Activated CD8-positive, alpha-beta memory T cell treated with anti-CD3 and anti-CD28 coated beads for 24 hours (primary cell): ENCODE measurements around the gene IFNAR1.
"Not testable (repeated sequence)": the region's sequence is repeated elsewhere in the genome, so short reads cannot be mapped to it uniquely, and the experiment has no call there.

Experiments used
- DNase-seq: peaks from one replicate; pipeline ENCODE4 v3.0.0-alpha.2; 2020

Gene IFNAR1

DNA sequence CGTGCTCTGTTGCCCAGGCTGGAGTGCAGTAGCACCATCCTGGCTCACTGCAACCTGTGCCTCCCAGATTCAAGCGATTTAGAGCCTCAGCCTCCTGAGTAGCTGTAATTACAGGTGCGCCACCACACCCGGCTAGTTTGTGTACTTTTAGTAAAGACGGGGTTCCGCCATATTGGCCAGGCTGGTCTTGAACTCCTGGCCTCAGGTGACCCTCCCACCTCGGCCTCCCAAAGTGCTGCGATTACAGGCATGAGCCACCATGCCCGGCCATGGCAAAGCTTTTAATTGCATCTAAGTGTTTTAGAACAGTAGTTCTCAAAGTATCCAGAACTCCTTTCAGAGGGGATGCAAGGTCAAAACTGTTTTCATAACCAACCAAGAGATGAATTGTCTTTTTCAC lies 53.3 kb downstream of the IFNAR1 start:
- DNase-seq, result no peak

DNA sequence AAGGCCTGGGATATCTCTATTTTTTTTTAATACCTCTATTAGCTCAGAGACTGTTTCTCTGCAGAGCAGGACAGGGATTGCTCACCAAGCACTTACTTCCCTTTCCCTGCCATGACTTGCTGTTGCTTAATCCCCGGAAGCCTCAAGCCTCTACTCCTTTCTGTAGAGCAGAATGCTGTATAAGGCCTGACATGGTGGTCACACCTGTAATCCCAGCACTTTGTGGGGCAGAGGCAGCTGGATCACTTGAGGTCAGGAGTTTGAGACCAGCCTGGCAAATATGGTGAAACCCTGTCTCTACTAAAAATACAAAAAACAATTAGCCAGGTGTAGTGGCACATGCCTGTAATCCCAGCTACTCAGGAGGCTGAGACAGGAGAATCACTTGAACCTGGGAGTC lies 55.2 kb downstream of the IFNAR1 start:
- not testable (repeated sequence) for DNase-seq

DNA sequence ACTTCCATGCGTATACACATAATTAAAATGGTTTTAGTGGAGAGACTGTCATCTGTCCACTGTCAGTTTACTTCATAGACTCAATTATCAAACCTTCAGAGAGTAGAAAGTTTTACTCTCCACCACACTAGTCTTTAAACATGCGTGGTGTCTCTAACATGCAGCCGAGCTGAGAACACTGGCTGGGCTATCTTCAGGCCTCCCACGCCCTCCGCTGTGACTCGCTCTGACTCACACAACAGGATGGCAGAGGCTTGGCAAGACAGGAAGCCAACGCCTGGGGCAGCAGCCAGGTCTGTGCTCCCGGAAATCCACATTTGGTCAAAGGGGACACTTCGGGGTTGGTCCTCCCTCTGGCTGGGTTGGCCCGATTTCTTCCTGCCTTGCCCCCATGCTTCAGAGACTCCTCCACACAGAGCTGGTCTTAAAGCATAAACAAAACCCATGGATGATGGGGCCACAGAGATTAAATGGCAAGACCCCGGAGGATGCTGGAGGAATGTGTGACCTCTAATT lies 55.8 kb downstream of the IFNAR1 start:
- peak; percentile 90 for DNase-seq

DNA sequence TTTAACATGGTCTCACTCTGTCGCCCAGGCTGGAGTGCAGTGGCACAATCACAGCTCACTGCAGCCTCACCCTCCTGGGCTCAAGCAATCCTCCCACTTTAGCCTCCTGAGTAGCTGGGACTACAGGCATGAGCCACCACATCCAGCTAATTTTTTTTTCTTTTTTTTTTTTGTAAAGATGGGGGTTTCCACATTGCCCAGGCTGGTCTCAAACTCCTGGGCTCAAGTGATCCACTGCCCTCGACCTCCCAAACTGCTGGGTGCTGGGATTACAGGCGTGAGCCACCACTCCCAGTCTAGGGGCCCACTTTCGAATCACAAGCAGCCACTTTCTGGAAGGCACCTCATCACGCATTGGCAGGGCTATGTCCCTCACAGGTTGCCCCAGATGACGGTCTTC lies 56.6 kb downstream of the IFNAR1 start:
- DNase-seq, result not testable (repeated sequence)

DNA sequence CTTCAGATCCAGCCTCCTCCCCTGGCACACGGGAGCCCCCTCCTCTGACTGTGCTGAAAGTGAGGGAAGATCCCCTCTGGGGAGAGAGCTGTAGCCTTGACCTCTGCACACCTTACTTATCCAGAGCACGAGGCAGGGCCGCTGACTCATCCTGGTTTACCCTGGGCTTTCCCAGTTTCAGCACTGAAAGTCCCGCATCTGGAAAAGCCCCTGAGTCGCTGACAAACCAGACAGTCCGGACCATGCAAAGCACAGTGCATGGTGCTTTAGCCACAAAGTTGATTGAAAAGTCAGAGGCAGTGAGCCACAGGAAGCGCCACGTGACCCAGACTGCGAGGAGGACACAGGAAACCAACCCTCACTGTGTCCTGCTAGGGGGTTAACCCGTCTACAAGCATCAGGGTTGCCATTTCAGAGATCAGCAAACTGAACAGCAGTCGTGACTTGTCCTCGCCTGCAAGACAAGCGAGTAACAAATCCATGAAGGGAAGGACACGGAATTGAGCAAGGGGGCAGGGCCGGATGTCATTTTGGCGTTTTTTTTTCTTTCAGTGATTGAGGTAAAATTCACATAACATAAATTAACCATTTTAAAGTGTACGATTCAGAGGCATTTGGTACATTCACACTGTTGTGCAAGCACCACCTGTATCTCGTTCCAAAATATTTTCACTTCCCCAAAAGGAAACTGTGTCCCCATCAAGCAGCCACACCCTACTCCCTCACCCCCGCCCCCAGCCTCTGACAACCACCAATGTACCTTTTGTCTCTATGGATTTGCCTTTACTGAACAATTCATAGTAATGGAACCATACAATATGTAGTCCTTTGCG lies 58.5 kb downstream of the IFNAR1 start:
- DNase-seq, result peak; percentile 80

DNA sequence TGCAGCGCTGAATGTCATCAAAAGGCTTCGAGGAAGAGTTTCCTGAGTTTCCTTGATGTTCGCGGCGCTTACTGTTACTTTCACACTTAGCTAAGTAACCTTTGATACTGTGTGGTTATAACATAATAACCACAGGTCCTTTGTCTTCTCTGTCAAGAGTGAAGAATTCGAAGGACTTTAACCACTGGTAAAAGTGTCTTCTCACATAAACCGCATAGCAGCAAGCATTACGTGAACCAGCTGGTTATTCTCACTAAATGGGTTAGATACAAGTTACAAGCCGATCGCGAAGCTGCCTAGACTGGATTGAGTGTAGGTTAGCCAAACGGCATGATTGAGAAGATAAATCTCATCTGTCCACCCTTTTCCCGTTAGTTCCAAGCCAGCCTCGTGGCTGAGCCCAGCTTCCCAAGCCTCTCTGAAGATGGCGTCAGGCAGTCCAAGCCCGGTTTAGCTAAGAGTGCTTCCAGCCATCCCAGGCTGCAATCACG lies 60.1 kb downstream of the IFNAR1 start:
- DNase-seq, result no peak

DNA sequence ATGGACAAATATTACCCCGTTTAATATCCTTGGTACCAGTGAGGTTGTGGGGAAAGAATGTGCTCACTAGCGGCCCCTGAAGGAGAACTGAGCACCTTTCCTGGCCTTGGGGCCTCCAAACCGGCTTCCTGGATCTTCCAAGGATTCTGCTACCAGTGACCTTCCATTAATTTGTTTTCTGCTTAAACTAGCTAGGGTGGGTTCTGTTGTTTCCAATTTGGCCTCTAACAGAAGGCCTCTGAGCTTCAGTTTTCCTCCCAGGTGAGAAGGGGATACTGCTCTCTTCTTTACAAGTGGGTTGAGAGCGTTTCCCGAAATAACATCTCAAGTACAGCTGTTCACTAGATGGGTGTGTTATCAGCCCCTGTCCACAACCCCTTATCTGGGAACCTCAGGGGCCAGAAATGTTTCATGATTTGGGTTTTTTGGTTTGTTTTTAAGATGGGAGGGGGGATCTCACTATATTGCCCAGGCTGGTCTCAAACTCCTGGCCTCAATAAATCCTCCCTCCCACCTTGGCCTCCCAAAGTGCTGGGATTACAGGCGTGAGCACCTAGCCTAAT lies 61.5 kb downstream of the IFNAR1 start:
- DNase-seq, result no peak

DNA sequence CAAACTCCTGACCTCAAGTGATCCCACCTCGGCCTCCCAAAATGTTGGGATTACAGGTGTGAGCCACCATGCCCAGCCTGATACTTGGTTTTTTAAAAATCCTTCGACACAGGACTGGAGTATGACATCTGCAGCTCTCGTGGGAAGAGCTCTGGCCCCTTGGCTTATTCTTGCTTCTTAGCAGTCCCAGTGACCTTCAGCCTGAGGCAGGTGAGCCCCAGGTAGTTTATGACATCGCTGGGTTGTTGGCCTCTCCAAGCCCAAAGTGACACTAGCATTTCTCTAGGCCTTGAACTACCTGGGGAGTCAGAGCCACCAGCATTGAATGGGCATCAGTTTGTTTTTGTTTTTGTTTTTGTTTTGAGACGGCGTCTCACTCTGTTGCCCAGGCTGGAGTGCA lies 62.5 kb downstream of the IFNAR1 start:
- no peak for DNase-seq

DNA sequence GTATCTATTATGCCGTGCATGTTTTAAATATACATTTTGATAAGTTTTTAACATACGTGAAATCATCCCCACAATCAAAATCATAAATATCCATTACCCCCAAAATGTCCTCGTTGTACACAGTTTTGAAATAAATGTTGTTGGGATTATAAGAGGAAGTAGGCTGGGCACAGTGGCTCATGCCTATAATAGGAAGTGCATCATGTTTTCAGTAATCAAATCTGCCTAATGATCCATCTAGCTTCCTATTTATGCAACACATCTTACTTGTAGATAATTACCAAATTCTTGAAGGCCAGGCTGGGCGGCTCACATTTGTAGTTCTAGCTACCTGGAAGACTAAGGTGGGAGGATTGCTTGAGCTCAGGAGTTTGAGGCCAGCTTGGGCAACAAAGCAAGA lies 63.4 kb downstream of the IFNAR1 start:
- DNase-seq, result no peak

DNA sequence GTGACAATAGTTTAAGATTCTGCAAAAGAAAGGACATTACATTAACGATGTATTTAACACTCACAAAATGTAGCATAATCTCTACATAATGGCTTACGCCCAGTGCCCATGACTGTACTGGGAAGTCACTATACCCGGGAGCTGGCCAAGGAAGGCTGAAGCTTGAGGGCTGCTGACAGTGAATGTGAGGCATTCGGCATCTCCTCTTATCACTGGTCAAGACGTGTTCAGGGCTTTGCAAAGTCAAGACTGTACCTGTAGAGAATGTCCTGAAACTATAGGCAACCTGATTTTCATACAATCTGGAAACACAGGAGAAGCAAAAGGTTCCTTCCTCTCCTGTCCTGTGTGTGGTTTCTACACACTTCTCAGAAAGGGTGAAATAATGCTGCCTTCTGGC lies 65.7 kb downstream of the IFNAR1 start:
- DNase-seq, result no peak

DNA sequence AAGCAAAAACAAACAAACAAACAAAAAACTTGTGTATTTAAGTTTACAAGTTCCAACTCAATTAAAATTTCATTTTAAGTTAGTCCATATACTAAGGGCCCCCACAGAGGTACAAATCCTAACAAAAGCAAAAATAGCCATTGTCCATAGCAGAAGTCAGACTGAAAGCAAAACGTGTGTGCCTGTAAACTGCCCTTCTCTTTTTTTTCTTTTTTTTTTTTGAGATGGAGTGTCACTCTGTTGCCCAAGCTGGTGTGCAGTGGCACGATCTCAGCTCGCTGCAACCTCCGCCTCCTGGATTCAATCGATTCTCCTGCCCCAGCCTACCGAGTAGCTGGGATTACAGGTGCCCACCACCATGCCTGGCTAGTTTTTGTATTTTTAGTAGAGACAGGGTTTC lies 66.9 kb downstream of the IFNAR1 start:
- no peak for DNase-seq

DNA sequence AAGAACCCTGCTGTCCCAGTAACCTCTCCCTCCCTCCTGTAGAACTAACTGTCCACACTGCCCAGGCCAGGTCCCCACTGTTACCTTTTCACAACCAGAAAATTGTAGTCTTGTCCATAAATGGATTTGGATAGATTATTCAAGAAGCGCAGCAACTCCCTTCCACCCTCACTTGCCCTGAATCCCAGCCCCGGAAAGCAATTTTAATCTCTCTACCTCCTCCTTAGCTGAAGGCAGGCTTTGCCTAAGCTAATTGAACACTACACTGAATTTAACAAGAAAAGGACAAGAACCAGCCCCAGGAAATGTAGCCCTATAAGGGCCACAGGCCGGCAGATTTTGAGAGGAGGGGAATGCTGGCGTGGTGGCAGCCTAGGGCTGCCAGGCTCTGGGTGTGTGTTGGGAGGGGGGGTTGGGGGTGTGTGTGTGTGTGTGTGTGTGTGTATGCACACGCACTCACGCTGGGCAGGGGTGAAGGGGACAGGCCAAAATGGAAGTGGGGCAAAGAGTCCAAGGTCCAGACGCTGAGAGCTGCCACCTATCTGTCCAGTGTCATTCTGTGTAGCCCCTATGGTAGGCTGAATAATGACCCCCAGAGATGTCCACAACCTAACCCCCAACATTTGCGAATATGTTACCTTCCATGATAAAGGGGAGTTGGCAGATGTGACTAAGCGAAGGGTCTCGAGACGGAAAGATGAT lies 67.7 kb downstream of the IFNAR1 start:
- no peak for DNase-seq

DNA sequence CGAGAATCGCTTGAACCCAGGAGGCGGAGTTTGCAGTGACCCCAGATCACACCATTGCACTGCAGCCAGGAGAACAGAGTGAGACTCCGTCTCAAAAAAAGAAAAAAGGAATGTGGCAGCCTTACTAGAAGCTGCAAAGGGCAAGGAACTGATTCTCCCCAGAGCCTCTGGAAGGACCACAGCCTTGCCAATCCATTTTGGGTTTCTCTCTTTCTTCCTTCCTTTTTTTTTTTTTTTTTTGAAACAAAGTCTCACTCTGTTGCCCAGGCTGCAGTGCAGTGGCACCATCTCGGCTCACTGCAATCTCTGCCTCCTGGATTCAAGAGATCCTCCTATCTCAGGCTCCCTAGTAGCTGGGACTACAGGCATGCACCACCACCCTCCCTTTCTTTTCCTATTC lies 68.6 kb downstream of the IFNAR1 start:
- DNase-seq, result no peak

DNA sequence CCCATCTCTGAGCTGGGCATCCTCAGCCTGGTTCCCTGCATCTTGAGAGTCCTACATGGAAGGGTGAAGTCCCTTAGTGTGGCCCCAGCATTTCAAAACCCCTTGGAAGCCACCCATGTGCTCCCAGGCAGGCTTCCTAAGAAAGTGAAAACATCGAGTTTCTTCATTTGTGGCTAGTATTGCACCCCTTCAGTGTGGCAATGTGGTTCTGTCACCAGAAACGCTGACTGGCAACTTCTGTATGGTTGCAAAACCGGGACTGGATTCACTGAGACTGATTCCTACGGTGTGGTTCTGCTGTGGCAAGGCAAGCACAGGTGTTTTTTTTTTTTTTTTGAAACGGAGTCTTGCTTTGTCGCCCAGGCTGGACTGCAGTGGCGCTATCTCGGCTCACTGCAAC lies 69.5 kb downstream of the IFNAR1 start:
- DNase-seq, result no peak

DNA sequence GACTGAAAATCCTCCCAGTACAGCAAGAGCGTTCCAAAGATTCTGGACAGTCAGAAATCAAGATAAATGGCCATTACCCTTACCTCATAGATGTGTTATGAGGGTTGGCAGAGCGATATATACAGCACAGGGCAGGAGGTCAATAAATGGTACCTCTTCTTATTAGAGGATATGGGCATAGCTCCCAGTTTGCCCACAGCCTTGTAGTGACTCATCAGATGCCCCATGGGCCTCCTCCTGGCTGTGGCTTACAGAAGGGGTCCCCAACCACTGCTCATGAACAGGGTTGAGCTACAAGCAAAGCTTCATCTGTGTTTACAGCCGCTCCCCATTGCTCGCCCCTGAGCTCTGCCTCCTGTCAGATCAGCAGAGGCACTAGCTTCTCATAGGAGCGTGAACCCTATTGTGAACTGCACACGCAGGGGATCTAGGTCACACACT lies 71.1 kb downstream of the IFNAR1 start:
- no peak for DNase-seq

DNA sequence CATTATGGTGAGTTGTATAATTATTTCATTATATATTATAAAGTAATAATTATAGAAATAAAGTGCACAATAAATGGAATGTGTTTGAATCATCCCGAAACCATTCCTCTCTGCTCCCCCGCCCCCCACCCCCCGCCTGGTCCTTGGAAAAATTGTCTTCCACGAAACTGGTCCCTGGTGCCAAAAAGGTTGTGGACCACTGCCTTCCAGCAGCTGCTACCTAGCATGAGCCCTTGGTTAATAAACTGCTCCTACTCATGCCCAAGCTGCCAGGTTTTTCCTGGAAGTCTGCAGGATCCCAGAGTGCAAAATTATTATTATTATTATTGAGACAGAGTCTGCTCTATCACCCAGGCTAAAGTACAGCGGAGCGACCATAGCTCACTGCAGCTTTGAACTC lies 71.7 kb downstream of the IFNAR1 start:
- DNase-seq, result no peak

DNA sequence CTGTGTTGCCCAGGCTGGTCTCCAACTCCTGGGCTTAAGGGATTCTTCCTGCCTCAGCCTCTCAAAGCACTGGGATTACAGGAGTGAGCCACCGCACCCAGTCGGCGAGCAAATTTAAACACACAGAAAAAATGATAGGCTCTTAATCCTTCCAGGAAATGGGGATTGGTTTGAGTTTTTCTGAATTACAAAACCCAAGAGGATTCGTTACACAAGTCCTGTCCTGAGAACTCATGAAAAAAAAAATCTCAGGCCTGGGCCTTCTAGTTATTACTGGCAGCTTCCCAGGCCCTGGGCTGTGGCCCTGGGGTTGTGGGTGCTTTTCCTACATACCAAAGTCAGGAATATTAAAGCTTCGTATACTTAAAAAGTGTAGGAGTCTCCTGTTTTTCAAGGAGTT lies 72.2 kb downstream of the IFNAR1 start:
- DNase-seq, result no peak

DNA sequence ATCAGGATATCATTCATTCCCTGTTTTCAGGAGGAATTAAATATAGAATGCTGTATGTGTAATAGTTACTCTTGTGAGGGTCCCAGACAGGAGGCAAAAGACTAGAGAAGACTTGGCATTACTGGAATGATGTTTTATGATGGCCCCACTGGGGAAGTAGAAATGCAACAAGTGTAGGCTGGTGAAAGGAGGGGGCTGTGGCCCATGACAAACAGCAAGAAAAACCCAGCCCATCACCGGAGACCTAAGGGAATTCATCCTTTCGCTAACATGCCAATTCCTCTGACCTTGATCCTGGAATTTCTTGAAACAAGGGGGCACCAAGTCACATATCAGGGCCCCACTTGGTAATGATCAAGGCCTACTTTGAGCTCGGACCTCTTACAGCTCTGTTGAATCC lies 72.9 kb downstream of the IFNAR1 start:
- no peak for DNase-seq

DNA sequence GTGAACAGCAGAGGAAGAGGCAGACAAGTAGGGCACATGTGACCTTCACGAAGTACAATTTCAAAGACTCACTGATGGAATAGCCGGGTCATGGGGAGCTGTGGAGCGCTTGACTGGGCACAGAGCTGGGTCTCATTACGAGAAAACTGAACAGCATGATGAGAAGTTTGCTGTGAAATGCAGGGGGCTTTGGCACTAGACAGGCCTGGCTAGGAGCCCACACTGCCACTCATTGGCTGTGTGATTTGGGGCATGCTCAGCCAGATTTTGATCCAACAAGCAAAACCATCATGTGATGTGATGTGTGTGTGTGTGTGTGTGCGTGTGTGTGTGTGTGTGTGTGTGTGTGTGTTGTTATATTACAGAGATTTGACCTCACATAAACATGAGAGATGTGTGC lies 73.6 kb downstream of the IFNAR1 start:
- DNase-seq, result no peak

DNA sequence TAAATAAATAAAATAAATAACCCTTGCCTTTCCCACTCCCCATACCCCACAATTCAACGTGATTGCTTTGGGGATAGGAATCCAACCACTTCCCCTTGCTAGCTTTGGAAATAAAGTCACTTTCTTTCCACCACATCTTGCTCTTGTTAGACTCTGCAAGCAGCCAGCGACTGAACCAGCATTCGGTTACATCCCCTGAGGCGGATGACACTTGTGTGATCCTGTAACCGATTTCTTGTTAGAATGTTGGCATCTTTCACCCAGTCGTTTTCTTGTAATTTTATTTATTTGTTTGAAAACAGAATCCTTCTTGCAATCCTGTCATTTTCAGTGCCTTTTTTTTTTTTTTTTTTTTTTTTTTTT lies 76.8 kb downstream of the IFNAR1 start:
- DNase-seq, result no peak

DNA sequence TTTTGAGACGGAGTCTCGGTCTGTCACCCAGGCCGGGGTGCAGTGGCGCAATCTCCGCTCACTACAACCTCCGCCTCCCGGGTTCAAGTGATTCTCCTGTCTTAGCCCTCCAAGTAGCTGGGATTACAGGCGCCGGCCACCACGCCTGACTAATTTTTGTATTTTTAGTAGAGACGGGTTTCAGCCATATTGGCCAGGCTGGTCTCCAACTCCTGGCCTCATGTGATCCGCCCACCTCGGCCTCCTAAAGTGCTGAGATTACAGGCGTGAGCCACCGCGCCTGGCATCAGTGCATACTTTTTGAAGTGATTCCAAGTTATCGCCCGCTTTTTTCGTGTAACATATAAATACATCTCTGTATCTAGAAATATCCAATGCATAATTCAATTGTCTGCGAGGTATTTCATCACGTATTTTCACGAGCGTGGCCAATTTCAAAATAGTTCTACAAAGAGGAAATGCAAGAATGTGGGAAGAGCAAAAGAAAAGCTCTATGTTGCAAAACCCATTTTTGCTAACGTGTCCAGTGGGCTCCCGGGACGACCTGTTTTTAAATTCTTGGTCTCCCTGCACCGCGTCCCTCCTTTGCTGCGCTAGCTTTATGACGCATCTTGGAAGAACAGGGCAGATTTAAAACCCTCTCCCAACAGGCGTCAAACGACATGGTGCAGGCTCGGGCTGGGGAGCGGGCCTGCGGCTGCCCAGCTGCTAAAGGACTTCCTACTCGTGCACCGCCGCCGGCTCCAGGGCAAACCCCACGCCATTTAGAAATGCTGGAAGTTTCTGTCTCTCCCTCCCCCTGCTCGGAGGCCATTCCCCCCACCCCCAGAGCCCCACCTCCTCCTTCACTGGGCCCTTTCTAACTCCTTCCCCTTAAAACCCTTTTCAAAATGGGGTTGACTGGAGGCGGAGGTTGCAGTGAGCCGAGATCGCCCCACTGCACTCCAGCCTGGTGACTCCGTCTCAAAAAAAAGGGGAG lies 77.5 kb downstream of the IFNAR1 start:
- DNase-seq, result peak; percentile 66

DNA sequence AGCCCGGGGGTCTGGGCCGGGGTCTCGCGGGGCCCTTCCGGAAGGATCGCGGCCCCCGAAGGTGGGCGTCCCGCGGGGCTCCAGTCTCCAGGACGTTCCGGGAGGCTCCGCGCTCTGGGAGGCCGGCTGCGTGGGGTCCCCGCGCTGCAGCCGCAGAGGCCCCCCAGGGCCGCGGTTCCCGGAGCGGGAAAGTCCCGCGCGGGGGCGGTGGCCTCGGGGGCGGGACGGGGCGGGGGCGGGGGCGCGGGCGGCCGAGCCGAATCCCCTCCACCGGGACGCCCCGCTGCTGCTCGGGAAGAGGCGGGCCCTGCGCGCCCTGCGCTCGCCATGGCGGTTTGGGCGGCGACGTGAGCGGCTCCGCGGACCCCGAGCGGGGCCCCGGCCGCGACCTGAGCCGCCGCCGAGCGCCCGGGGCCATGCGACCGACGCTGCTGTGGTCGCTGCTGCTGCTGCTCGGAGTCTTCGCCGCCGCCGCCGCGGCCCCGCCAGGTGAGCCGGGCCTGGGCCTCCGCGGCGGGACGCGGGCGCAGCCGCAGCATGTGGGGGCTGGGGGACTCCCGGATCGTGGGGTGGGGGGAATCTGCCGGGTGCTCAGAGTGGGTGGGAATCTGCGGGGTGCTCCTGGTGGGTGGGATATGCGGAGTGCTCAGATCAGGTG lies 78.5 kb downstream of the IFNAR1 start, which contains the start of gene IFNGR2:
IFNGR2 (plus strand) TSS at position 286 of the 658 bp plus-strand sequence; CDS start at position 417, 131 bp downstream.
- peak; percentile 75 for DNase-seq
